PC-9 (cell line): Measurements from ENCODE around the gene SMIM21. TPM values are rescaled to one million over a fixed set of nuclear protein-coding genes. Genes with fewer than 3 reads are reported as not detected.

Experiments used
- BruUV-seq: library from RNA; stranded (reverse); fragments of 400-500 nt; replicated peaks from 2 replicates; lab custom pipeline; 2021; lab: Mats Ljungman, UMichigan
- CTCF ChIA-PET: fragments of 300-600 bp; sonication (Branson Sonifier 250); formaldehyde crosslinking; loops from one replicate; lab custom pipeline; 2022; ENCODE audit warnings: antibody characterized with exemption; lab: Charles Lee
- POLR2A ChIA-PET: fragments of 300-600 bp; sonication (Branson Sonifier 250); formaldehyde crosslinking; loops from one replicate; lab custom pipeline; 2022; ENCODE audit warnings: antibody characterized with exemption; ENCODE audit not compliant: unreplicated experiment; lab: Charles Lee
- DNase-seq, 2 experiments: peaks; one replicate each; pipeline versions ENCODE4 v3.0.0 to v3.0.0-alpha.2; 2015 to 2022; ENCODE audit warnings: mixed read lengths in 1 of 2
- H2AFZ ChIP-seq: fragments of 200-600 bp; sonication (generic); 2 replicates; pipeline ENCODE4 v1.8.1; 2017; ENCODE audit warnings: antibody characterized with exemption
- H3F3A ChIP-seq: fragments of 200-600 bp; sonication (generic); 2 replicates; pipeline ENCODE4 v1.8.1; 2017; ENCODE audit warnings: antibody characterized with exemption, mild to moderate bottlenecking, low read depth; ENCODE audit not compliant: insufficient read depth
- H3K27ac ChIP-seq: fragments of 200-600 bp; sonication (generic); 2 replicates; pipeline ENCODE4 v1.6.1; 2016; ENCODE audit warnings: mixed run types
- H3K27me3 ChIP-seq: fragments of 200-600 bp; sonication (generic); 2 replicates; pipeline ENCODE4 v1.6.1; 2016; ENCODE audit warnings: low read depth, mixed run types; ENCODE audit not compliant: insufficient read depth
- H3K36me3 ChIP-seq: fragments of 200-600 bp; sonication (generic); 2 replicates; pipeline ENCODE4 v1.6.1; 2016; ENCODE audit warnings: low read depth, mixed run types
- H3K4me1 ChIP-seq: fragments of 200-600 bp; sonication (generic); replicated peaks from 2 replicates; pipeline ENCODE4 v1.6.1; 2016; ENCODE audit warnings: mixed run types; ENCODE audit not compliant: insufficient read depth
- H3K4me2 ChIP-seq: fragments of 200-600 bp; sonication (generic); 2 replicates; pipeline ENCODE4 v1.6.1; 2017; ENCODE audit warnings: mixed run types
- H3K4me3 ChIP-seq: fragments of 200-600 bp; sonication (generic); 2 replicates; pipeline ENCODE4 v1.6.1; 2016; ENCODE audit warnings: mixed run types
- H3K79me2 ChIP-seq: fragments of 200-600 bp; sonication (generic); 2 replicates; pipeline ENCODE4 v1.6.1; 2017; ENCODE audit warnings: low read depth, mixed run types
- H3K9me2 ChIP-seq: fragments of 200-600 bp; sonication (generic); 2 replicates; pipeline ENCODE4 v1.8.1; 2017; ENCODE audit warnings: mild to moderate bottlenecking; ENCODE audit not compliant: insufficient read depth
- H3K9me3 ChIP-seq: fragments of 200-600 bp; sonication (generic); 2 replicates; pipeline ENCODE4 v1.8.1; 2016; ENCODE audit warnings: low read depth; ENCODE audit not compliant: insufficient read depth
- H4K20me1 ChIP-seq: fragments of 200-600 bp; sonication (generic); 2 replicates; pipeline ENCODE4 v1.8.1; 2017; ENCODE audit not compliant: insufficient read depth
- CTCF ChIP-seq: fragments of 200-600 bp; sonication (generic); conservative IDR thresholded peaks from 2 replicates; pipeline ENCODE4 v1.6.1; 2017; ENCODE audit warnings: mixed run types, antibody characterized with exemption, mild to moderate bottlenecking, moderate library complexity
- EZH2 ChIP-seq: fragments of 200-600 bp; sonication (generic); IDR thresholded peaks from 2 replicates; pipeline ENCODE4 v1.8.0; 2017; ENCODE audit warnings: antibody characterized with exemption, low read depth
- intact Hi-C: fragments of 100-400 bp; cut with micrococcal nuclease; formaldehyde crosslinking; loops from one replicate; pipeline ENCODE4 v1.10.0; 2022; ENCODE audit not compliant: unreplicated experiment
- total RNA-seq: library from RNA; stranded (reverse); gene quantifications from 2 replicates; pipeline ENCODE4 v1.2.3, GENCODE V29; 2021

The SMIM21 gene
- total RNA-seq, 1 experiment from 2014 or later: not detected

DNA sequence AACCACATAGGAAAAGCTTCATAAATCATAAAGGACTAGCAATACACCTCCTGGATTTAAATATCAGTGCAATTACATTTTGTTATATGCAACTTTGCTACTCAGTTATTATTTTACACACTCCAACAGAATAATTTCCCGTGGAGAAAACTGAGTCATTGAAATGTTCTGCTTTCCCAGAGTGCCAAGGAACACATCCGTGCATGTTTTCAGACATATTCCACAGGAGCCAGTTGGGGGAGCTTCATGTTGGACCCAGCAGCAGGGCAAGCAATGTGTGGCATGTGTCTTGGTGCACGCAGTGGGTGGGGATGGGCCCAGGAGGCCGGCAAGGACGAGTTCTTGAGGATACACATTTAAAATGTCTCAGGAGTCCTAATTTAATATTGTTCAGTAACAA lies 14.4 kb upstream of the SMIM21 start:
- no TSS peak for BruUV-seq
- no peak overlapping the region for H3K27ac ChIP-seq
- no peaks in the 10 kb centered on the region for H3K36me3 ChIP-seq
- H3K9me2 ChIP-seq: no peaks in the 10 kb centered on the region
- ChIA-PET POLR2A (no interaction called here), CTCF (no interaction called here)
- H3K4me2 ChIP-seq: no peak overlapping the region
- intact Hi-C loops: no loop called here
- no peaks in the 10 kb centered on the region for H4K20me1 ChIP-seq
- peaks cover 61% of the 10 kb centered on the region for H3K27me3 ChIP-seq
- no peaks in the 10 kb centered on the region for H3K9me3 ChIP-seq
- H3K4me3 ChIP-seq: no peak overlapping the region
- no peaks in the 10 kb centered on the region for H3K4me1 ChIP-seq
- no peaks in the 10 kb centered on the region for H3K79me2 ChIP-seq
- no peak for TF ChIP-seq EZH2
- no peak for DNase-seq
- H2AFZ ChIP-seq: no peak overlapping the region
- no peaks in the 10 kb centered on the region for H3F3A ChIP-seq

- Histone ChIP-seq H3K9me3 (no peaks in the 10 kb centered on the region), H3F3A (no peaks in the 10 kb centered on the region), H3K4me2 (no peak overlapping the region), H3K9me2 (no peaks in the 10 kb centered on the region), H3K4me3 (no peak overlapping the region), H3K4me1 (no peaks in the 10 kb centered on the region), H3K27ac (no peak overlapping the region), H2AFZ (no peak overlapping the region), H3K27me3 (peaks cover 79% of the 10 kb centered on the region), H3K79me2 (no peaks in the 10 kb centered on the region), H4K20me1 (no peaks in the 10 kb centered on the region), H3K36me3 (no peaks in the 10 kb centered on the region)
- CTCF ChIA-PET: no interaction called here
- POLR2A ChIA-PET: no interaction called here
- TF ChIP-seq EZH2: no peak
- no peak for TF ChIP-seq CTCF
- DNase-seq: no peak
- intact Hi-C loops: no loop called here
- no TSS peak for BruUV-seq
Observed at GRCh38 chr18:75439348-75439747, 11.8 kb upstream of the SMIM21 start.

DNA sequence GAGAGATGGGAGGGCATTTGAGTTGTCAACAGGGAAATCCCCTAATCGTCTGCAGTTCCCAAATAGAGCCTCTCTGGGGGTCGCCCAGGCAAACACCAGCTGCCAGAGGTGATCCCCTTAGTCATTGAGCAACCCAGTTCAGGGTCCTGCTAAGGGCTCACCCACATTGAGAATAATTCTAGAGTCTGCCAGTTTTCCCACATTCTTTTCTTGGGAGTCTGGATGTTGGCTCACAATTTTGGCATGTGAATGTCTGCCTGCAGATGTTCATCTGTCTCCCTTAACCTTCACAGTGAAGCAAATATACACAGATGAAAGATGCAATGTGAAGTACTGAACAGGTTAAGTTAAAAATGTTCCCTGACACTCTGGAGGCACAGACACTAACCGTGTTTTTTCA lies 11.4 kb upstream of the SMIM21 start:
- Histone ChIP-seq H3K27me3 (peaks cover 78% of the 10 kb centered on the region), H3F3A (no peaks in the 10 kb centered on the region), H3K9me3 (no peaks in the 10 kb centered on the region), H3K4me2 (no peak overlapping the region), H4K20me1 (no peaks in the 10 kb centered on the region), H2AFZ (no peak overlapping the region), H3K4me1 (no peaks in the 10 kb centered on the region), H3K9me2 (no peaks in the 10 kb centered on the region), H3K36me3 (no peaks in the 10 kb centered on the region), H3K4me3 (no peak overlapping the region), H3K79me2 (no peaks in the 10 kb centered on the region), H3K27ac (no peak overlapping the region)
- ChIA-PET CTCF (no interaction called here), POLR2A (no interaction called here)
- TF ChIP-seq CTCF (no peak), EZH2 (no peak)
- no peak for DNase-seq
- intact Hi-C loops: no loop called here
- no TSS peak for BruUV-seq

GRCh38 chr18:75437979-75438378 lies 10.5 kb upstream of the SMIM21 start:
- Histone ChIP-seq H3K27me3 (peaks cover 81% of the 10 kb centered on the region), H3K9me3 (no peaks in the 10 kb centered on the region), H3K4me1 (no peaks in the 10 kb centered on the region), H3K9me2 (no peaks in the 10 kb centered on the region), H3K4me2 (no peak overlapping the region), H3F3A (no peaks in the 10 kb centered on the region), H3K27ac (no peak overlapping the region), H2AFZ (no peak overlapping the region), H3K36me3 (no peaks in the 10 kb centered on the region), H3K79me2 (no peaks in the 10 kb centered on the region), H4K20me1 (no peaks in the 10 kb centered on the region), H3K4me3 (no peak overlapping the region)
- intact Hi-C loops: no loop called here
- POLR2A ChIA-PET: no interaction called here
- no peak for DNase-seq
- no TSS peak for BruUV-seq
- TF ChIP-seq EZH2 (no peak), CTCF (no peak)
- CTCF ChIA-PET: no interaction called here
